ENCODE results near the gene LGALS13.

LGALS13 gene, protein sequence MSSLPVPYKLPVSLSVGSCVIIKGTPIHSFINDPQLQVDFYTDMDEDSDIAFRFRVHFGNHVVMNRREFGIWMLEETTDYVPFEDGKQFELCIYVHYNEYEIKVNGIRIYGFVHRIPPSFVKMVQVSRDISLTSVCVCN

DNA sequence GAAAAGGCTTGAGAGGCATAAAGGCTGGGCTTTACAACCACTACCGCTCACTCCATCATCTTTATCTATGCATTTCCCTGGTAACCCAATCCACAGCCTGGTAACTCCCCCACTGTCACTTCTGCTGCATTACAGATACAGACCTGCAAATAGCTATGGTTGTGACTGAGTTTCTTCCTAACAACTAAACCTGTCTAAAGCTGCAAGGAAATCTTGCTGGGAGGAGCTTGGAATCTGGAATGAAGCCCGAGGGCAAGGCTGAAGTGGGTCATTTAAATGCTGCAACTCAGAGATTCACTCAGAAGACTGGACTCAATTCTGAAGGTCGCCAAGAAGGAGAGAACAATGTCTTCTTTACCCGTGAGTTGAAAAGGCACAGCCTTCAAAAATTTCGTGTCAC lies at the start of gene LGALS13:
Gene LGALS13, plus strand, starts transcription at position 301 of the 400 bp plus-strand sequence. Its CDS starts 45 bp downstream, at position 346.
- no peak for DNase-seq (ENCODE audit: low read depth)

DNA sequence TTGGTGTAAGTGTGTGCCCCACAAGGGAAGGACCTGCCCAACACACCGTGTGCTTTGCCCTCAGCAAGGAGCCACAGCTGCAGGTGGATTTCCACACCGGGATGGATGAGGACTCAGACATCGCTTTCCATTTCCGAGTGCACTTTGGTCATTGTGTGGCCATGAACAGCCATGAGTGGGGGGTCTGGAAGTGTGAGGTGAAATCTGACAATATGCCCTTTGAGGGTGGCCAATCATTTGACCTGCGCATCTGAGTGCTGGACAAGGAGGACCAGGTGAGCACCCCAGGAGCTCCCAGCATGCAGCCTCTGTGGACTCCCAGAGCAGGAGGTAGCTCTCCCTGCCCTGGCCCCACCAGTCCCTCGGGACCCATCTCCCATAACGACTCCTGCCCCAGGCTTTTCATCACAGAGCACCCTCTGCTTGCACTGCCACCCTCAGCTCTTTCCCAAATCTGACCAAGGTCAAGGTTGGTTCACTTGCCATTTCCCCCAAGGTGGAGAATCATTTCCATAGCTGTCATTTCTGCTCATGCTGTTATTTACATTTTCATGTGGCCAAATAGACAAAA lies 49.2 kb upstream of the LGALS13 start:
- DNase-seq (ENCODE audit: low read depth), result no peak

DNA sequence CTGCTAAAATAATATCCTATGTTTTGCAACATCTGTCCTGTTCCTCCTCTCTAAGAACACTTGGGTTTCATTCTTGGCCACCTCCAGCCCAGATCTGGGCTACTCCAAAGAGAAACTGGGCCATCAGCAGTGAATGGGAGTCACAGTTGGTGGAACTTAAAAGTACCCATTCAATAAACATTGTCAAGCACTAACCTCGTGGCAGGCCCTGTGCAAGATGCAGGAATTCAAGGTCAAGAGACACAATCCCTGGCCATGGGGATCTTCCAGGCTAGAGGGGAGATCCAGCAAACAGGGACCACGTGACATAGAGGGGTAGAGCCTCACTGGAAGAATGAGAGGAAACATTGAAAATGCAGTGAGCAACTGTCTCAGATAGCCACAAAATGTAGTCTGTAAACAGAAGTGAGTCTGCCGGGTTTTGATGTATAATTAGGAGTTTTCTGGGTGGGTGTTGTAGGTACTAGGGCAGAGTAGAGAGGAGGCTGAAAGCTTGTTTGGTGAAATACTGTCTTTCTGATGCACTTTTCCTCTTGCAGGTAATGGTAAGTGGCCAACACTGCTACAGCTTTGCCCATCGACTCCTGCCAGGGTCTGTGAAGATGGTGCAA lies 47.5 kb upstream of the LGALS13 start:
- no peak for DNase-seq (ENCODE audit: low read depth)

DNA sequence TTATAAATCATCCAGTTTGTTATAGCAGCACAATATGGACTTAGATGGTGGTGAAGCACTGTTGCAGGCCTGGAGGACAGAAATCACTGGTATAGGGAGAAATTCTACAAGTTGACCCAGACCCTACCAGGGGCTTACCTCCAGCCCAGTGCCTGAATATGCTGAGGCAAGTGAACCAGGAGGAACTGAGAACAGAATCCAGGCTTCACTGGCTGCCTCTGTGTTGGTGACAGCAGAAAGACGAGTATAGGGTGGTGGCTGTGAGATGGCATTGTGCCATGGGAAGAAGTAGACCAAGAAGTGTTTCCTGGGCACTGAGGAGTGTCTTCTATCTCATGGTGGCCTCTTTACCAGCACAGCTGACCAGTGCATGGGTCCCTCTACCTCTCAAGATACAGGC lies 46.4 kb upstream of the LGALS13 start:
- no peak for DNase-seq (ENCODE audit: low read depth)

DNA sequence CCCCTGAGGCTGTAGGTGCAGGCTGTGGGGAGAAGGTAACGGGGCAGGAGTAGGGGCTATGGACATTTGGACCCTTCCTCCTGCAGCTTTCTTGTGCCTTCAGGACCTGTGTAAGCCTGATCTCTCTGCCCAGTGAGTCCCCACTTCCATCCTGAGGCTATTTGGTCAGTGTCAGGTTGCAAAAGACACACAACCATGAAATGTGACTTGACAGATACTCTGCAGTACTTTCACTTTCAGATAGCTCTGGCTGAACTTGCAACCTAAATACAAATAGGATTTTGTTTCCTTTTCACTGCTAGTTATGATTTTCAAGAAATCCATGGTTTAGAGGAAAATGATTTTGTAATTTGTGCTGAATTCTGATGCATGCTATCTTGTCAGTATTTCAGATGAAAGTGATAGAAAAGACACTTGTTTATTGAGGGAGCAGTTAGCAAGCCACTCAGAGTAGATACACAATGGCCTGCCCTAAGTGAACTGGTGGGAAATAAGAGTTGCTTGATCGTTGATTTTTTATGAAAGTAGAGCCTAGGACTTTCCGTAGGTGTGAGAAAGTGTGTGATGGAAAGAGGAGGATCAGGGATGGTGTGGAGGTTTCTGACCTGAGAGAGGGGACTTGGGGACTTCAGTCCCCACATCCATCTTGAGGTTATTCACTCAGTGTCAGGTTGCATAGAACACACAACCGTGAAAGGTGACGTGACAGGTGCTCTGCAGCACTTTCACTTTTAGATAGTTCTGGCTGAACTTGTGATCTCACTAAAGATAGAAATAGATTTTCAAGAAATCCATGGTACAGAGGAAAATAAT lies 44.3 kb upstream of the LGALS13 start:
- DNase-seq (ENCODE audit: low read depth), result no peak

DNA sequence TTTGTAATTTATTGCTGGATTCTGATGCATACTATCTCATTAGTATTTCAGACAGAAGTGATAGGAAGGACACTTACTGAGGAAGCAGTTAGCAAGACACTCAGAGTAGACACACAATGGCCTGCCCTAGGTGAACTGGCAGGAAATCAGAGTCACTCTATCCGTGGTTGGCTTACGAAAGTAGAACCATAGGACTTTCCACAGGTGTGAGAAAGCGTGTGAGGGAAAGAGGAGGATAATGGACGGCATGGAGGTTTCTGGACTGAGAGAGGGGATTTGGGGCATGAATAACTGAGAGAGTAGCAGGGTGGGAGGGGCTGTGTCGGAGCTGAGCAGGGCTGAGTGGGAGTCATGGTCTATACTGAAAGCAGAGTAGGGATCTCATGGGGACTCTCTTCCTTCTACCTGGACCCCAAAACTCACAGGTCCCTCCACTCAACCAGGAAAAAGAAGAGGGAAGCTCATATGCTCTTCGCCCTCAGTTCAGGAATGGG lies 43.7 kb upstream of the LGALS13 start:
- no peak for DNase-seq (ENCODE audit: low read depth)

DNA sequence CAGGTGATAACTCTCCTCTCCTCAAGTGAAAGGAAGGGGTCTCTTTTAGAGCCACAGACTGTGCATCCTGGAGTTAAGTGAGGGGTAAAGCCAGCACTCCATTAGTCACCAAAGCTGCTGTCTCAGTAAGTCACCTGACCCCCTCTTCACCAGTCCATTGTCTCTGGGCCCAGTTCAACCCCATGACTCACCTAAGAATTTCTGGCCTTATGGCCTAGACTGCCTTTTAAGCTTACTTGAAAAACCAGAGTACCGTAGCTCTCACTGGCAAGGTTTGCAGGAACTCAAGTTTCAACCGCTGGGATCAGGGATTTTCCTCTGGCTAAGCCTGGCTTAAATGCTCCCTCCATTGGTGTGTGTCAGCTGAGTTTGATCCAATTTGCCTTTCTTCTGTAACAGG lies 38.9 kb upstream of the LGALS13 start:
- no peak for DNase-seq (ENCODE audit: low read depth)

DNA sequence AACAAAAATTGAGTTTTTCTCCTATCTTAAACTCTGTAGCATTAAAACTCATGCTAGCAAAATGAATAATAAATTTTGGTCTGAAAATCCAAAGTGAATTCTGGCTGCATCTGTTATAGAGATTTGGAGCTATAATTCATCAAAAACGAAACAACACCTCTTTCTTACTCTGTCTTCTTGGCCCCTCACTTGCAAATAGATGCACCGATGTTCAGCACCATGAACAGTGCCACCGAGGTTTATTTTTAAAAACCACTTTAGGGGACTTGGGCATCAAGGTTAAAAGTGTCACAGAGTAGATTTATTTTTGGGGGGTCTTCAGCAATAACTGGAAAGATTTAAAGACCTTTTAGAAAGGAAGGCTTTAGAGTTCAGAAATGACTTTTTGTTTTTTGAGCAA lies 36.3 kb upstream of the LGALS13 start:
- DNase-seq (ENCODE audit: low read depth), result no peak

DNA sequence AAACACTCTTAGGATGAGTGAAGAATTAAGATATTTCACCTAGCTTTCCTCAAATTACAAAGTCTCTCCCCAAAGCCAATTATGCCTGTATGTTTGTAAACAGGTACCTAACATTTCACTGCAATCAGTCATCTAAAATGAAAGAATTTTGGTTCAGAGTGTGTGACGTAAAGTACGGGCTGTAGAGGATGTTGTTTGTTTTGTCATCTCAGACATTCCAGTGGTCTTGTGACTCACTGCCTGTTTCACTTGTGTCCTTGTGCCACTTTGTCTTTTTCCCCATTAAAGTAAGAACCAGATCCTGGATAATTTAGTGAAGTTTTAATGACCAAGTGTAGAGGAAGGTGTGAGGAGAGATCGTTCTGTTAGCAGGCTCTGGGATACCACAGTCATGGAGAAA lies 33.7 kb upstream of the LGALS13 start:
- DNase-seq (ENCODE audit: low read depth), result no peak

DNA sequence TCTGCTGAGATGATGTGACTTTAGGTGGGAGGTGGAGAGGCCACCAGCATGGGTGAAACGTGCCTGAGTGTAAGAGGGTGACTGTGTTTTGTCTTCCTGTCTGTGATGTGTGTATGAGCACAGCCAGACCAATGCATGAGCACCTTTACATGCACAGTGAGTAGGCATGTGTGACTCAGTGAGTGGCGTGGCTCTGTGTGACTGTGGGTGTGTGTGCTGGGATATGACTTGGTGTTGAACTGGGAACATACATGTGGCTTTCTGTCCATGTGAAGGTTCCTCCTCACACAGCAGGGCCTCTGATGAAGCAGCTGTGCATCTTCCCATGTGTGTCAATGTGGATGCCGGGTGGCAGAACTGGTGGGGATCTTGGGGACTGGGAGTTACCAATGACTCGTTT lies 19.9 kb upstream of the LGALS13 start:
- no peak for DNase-seq (ENCODE audit: low read depth)

DNA sequence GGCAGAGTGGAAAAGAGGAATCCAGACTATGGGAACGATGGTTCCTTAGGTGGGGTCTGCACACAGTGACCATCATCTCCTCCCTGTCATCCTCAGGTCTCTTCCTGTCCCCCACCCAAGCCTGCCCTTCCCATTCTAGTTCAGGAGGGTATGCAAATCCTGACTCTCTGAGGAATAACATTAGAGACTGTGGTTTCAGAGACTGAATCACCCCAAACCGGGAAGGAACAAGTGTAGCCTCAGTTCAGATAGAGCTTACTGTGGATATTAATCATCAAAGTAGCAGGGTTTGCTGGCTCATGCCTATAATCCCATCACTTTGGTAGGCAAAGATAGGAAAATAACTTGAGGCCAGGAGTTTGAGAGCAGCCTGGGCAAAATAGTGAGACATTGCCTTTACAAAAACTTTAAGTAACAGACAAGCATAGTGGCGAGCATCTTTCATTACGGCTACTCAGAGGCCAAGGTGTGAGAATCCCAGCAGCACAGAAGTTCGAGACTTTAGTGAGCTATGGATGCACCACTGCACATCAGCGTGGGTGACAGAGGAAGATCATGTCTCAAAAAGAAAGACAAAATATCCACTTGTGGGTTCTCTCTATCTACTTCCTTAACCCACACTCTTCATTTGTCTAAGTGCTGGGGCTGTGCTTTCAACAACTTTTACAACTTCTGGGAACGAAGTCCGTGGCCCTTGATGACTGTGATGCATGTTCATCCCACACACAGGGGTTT lies 19.3 kb upstream of the LGALS13 start:
- no peak for DNase-seq (ENCODE audit: low read depth)

DNA sequence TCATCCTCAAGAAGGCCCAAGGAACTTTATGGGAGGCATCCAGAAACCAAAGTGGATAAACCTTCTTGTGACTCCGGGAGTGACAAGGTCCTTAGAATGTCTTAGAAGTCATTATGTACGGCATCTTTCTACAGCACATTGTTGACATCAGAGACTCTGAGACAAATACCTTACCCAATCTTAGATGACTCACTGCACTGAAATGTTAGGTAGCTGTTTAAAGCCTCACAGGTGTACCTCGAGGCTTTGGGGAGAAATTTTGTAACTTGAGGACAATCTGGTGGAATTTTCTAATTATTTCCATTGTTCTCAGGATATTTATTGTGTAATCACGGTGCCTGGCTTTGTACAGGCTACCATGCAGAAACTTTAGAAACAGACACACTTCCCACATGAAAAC lies 14.8 kb upstream of the LGALS13 start:
- no peak for DNase-seq (ENCODE audit: low read depth)

DNA sequence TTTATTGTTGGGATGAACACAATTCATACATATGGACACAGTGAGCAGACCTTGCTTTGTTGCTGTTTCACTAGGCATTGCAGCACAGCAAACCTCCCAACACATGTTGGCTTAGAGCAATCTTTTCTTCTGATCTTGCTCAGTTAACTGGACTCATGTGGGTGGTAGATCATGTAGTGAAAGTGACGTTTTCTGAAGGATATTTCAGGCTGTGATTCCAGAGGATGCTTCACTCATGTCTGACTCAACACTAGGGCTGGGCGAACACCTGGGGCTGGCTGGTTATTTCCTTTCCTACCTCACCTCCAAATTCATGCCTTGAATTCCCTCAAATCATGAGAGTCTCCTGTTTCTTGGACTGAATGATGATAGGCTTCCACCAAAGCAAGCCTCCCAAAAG lies 14.3 kb upstream of the LGALS13 start:
- DNase-seq (ENCODE audit: low read depth), result no peak

DNA sequence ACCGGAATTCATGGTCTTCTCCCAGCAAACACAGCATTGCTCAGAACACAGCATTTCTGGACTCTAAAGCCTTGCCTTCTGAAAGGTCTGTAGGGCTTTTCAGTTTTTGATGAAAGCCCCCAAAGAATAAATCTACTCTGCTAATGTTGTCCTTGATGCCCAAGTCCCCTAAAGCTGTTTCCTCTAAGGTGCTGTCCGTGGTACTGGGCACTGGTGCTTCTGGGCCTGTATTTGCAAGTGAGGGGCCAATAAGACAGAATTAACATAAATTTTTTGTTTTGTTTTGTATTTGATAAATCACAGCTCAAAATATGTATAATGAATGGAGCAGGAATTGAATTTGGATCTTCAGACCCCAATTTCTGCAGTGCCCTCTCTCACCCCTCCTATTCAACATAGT lies 12.1 kb upstream of the LGALS13 start:
- no peak for DNase-seq (ENCODE audit: low read depth)

DNA sequence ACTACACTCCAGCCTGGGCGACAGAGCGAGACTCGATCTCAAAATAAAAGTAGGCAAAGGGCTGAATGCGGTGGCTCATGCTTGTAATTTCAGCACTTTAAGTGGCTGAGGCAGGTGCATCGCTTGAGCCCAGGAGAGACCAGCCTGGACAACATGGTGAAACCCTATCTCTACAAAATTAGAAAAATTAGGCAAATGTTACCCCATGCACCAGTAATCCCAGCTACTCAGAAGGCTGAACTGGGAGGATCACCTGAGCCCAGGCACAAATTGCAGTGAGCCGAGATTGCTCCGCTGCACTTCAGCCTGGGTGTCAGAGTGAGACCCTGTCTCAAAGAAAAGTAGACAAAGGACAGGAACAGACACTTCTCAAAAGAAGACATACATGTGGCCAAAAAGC lies 9.9 kb upstream of the LGALS13 start:
- no peak for DNase-seq (ENCODE audit: low read depth)

DNA sequence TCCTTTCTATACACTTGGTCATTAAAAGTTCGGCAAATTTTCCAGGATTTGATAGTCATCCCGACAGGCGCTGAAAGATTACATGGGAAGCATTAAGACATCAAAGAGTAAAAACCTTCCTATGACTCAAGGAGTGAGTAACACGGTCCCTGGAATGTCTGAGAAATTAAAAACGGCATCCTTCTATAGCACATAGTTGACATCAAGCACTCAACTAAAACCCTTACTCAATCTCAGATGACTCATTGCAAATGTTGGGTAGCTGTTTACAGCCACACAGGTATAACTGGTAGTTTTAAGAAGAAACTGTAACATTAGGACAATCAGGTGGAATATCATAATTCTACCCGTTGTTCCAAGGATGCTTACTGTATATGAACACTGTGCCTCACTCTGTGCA lies 6.4 kb upstream of the LGALS13 start:
- DNase-seq (ENCODE audit: low read depth), result no peak

DNA sequence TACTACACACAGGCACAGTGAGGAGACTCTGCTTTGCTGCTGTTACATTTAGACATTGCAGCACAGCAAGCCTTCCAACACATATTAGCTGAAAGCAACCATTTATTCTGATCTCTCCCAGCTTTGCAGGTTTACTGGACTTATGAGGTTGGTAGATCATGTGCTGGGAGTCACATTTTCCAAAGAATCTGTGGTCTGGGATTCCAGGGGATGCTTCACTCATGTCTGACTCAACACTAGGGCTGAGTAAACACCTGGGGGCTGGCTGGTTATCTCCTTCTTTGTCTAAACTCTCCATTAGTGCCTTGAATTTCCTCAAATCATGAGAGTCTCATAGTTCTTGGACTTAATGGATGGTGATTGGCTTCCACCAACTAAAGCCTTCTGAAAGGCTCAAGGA lies 5.4 kb upstream of the LGALS13 start:
- no peak for DNase-seq (ENCODE audit: low read depth)

DNA sequence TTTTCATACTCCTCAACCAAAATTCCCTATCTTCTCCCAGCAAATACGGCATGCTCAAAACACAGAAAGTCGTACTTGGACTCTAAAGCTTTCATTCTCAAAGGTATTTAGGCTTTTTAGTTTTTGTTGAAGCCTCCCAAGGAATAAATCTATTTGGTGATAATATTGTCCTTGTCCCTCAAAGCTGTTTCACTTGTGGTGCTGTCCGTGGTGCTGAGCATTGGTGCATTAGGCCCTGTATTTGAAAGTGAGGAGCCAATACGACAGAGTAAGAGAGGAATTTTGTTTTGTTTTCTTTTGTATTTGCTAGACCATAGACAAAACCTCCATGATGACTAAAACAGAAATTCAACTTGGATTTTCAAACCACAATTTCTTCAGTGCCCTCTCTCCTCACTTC lies 3.2 kb upstream of the LGALS13 start:
- DNase-seq (ENCODE audit: low read depth), result no peak

DNA sequence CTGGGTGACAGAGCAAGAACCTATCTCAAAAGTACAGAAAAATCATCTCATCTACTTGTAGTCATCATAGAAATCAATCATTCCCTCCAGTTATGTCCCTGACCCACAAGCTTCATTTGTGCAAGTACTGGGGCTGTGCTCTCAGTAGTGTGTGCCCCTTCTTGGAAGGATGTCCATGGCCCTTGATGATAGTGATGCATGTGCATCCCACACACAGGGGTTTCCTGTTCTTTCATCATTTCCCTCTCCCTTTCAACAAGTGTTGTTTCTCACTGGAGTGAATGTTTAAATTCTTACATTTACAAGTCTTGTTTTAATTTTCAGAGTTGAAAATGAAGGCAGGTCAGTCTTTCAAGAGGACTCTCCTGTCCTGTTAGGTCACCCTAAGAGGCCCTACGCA lies 1.5 kb downstream of the LGALS13 start:
- DNase-seq (ENCODE audit: low read depth), result no peak

DNA sequence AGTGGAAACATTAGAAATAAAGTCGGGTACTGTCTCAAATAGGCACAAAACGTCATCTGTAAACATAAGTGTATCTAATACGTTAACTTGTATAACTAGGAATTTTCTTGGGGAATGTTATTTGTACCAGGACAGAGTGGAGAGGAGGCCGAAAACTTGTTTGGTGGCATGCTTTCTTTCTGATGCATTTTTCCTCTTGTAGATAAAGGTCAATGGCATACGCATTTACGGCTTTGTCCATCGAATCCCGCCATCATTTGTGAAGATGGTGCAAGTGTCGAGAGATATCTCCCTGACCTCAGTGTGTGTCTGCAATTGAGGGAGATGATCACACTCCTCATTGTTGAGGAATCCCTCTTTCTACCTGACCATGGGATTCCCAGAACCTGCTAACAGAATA lies 4.7 kb downstream of the LGALS13 start:
- DNase-seq (ENCODE audit: low read depth), result no peak

DNA sequence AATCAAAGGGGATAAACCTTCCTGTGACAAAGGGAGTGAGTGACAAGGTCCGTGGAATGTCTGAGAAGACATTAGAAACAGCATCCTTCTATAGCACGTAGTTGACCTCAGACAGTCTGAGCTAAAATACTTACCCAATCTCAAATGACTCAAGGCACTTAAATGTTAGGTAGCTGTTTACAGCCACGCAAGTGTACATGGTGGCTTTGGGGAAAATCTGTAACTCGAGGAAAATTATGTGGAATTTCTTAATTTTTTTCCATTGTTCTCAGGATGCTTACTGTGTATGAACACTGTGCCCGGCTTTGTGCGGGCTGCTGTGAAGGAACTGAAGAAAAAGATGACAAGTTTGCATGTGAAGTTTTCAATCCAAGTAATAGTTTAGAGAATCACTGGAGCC lies 5.2 kb downstream of the LGALS13 start:
- no peak for DNase-seq (ENCODE audit: low read depth)

DNA sequence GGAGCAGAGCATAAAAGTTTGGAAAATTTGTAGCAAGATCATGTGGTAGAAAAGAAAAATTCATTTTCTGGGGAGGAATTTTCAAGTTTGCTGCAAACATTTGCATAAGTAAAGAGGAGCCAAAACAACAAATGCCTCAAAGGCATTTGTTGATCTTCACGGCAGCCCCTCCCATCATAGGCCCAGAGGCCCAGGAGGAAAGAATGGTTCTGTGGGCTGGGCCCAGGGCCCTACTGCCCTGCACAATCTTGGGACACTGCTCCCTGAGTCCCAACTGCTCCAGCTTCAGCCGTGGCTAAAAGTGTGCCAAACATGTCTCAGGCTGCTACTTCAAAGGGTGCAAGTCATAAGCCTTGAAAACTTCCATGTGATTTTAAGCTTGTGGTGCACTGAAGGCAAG lies 11.3 kb downstream of the LGALS13 start:
- no peak for DNase-seq (ENCODE audit: low read depth)
